GM18505 (cell line): ENCODE results near the gene LHFPL6.

ENCODE experiments used
- ATAC-seq: cut with Tn5 transposase; IDR thresholded peaks from one replicate; pipeline ENCODE4 v1.9.1; 2021; ENCODE audit not compliant: unreplicated experiment
- POLR2A ChIP-seq: IDR thresholded peaks from 4 replicates; pipeline ENCODE4 v1.6.1; 2011; ENCODE audit warnings: borderline replicate concordance; ENCODE audit not compliant: insufficient read depth, insufficient read length; ENCODE audit errors: extremely low read depth

Gene LHFPL6

DNA sequence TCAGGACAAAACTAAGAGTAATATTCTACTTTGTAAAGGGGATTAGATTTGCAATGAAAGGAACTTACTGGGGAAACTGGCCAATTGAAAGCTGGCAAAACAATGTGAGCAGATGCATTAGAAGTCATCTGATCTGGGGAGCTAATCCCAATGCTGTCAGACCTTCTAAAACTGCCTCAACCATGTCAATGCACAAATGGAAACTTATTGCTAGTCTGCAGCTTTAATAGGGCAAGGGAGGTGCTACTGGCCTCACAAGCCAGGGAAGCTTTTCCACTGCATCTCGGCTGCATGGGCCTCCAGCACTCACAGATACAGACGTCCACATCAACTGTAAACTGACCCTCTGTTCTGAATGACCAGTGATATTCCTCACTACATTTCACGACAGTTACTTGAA, 154.2 kb downstream of the LHFPL6 start:
- no peak for TF ChIP-seq POLR2A

GRCh38 chr13:39446865-39447264, 156.1 kb downstream of the LHFPL6 start:
- no peak for ATAC-seq
- TF ChIP-seq POLR2A: no peak

More for the DNA sequence above, 154.2 kb downstream of the LHFPL6 start:
- no peak for ATAC-seq

DNA sequence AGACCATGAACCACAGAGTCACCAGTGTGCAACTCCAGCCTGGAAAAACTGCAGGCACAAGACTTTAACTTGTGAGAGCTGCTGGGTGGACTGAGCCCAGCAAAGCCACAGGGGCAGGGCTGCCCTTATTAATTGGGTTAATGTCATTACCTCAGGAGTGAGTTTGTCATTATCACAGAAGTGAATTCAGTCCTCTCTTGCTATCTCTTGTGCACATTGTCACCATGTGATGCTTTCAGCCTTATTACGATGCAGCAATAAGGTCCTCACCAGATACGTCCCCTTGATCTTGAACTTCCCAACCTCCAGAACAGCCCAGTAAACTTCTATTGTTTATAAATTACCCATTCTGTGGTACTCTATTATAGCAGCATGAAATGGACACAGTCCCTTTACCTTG, 158.1 kb downstream of the LHFPL6 start:
- no peak for ATAC-seq
- TF ChIP-seq POLR2A: no peak

DNA sequence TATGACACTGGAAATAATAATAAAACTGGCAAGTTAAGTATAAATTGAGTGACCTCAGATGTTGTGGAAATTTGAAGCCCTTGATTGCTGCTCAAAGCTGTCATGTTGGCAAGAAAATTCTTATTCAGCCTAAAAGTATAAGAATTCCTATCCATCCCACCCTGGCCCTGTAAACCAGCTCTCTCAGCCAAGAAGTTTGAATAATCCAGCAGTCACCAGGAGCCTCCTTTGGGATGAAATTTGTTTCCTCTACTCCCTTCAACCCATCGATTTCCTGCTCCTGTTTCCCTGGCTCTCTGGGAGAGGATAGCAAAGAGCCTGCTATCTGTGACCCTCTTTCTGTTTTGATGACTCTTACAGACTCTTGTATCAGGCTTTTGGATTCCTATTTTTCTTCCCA, 169.3 kb downstream of the LHFPL6 start:
- no peak for TF ChIP-seq POLR2A
- no peak for ATAC-seq

GRCh38 chr13:39432196-39432595, 170.8 kb downstream of the LHFPL6 start:
- no peak for TF ChIP-seq POLR2A
- ATAC-seq: no peak

- TF ChIP-seq POLR2A: no peak
- no peak for ATAC-seq
Observed at GRCh38 chr13:39422845-39423565, 180.0 kb downstream of the LHFPL6 start.

DNA sequence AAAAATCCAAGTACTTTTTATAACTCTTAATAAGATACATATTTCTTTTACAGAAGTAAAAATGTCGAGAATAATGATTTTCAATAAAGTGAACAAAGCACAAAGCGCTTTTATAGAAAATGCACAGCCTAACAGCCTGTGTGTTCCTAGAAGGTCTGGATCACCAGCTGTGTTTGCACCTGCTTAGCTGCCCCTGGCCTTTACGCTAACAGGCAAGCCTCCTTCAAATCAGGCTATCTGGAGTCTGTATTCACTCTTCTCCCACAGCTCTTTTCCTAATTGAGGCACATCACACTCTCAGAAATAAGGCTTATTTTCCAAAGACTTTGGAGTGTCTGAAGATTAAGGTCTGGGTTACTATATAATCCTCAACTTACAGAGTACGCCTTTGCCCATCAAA, 183.1 kb downstream of the LHFPL6 start:
- TF ChIP-seq POLR2A: no peak
- ATAC-seq: no peak

GRCh38 chr13:39419068-39419467, 183.9 kb downstream of the LHFPL6 start:
- no peak for TF ChIP-seq POLR2A
- ATAC-seq: no peak

GRCh38 chr13:39418424-39418823, 184.6 kb downstream of the LHFPL6 start:
- TF ChIP-seq POLR2A: no peak
- no peak for ATAC-seq

DNA sequence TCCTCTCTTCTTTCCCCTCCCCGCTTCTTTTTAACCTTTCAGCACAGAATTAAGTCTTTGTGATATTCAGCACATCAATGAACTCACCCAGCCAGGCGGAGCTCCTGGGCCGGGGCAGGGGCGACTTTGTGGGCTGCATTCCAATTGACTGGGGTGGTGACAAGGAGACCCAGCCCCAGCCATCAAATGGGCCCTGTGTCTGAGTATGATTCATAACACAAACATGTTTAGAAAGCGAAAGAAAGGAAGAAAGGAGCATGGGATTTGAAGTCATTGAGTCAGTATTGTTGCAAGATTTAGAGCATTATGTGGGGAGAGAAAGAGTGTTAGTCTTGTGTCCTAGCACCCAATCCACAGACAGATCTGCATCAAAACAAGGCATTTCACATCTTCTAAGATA, 185.3 kb downstream of the LHFPL6 start:
- no peak for ATAC-seq
- no peak for TF ChIP-seq POLR2A

- ATAC-seq: no peak
- no peak for TF ChIP-seq POLR2A
Observed at GRCh38 chr13:39417131-39417530, 185.9 kb downstream of the LHFPL6 start.

DNA sequence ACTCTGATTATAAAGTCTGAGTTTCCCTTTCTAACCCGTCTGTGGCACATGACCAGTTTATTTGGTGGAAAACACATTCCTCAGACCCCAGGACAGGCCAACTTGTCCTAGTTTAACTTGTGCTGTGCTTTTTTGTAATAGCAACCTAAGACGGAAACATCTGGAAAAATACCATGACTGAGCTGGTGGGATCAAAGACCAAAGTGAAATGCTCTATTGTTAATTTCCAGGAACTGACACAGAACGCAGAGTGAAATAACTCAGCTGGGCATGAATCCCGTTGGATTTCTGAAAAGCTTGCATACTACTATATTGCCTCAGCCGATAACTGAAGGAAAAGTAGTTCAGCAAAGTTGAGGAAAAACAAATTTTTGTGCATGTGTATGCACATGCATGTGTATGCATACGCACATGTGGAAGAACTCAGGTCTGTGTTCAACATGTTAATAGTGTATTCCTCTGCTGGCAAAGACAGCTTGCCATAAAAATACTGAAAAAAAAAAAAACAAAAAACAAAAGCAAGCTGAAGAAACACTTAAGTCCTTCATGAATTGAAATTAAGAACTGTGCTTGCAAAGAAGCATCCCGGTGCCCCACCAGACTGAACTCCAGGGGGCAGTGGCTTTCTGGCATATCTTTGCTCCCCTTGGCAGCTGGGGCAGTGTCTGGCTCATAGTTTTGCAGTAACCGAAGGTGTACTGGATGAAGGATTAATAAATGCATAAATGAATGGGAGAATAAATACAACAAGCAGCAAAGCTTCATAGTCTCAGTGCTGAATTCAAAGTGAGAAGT, 187.8 kb downstream of the LHFPL6 start:
- no peak for TF ChIP-seq POLR2A
- ATAC-seq: no peak

GRCh38 chr13:39414339-39414738, 188.7 kb downstream of the LHFPL6 start:
- ATAC-seq: no peak
- no peak for TF ChIP-seq POLR2A

DNA sequence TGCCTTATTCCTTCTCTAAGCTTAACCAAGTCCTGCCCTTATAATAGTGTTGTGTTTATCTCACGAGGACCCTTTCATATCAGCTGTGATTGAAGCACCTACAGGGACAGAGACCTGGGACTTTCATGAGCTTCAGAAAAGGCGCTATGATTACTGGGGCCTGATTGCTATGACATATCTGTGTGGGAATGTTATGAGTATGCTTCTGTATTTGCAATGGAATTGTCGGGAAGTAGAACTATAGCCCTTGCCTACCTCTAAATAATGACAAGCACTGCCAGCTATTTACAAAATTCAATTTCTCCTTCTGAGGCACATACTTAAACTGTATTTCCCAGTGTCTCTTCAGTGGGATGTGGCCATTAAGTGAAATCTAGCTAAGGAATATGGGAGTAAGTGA, 191.5 kb downstream of the LHFPL6 start:
- ATAC-seq: no peak
- no peak for TF ChIP-seq POLR2A

DNA sequence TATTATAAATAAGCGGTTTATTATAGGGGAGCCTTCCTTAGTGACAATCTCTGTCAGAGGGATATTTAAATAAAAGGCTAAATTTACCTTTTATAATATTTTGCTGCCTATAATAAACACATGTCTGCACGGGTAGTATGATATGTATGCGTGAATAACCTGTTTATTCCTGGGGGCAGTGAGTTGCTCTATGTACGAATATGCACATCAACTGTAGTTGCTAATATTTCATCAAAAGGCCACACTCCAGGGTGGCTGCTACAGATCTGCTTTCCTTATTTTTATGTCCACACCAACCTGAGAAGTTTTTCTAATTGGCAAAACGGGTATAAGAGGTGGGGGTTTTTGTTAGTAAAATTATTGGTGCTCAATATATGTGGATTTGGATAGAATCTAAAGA, 192.0 kb downstream of the LHFPL6 start:
- no peak for TF ChIP-seq POLR2A
- no peak for ATAC-seq
